SK-N-SH treated with all-trans-retinoic acid at 6 μM for 48 hours (cell line): Measurements from ENCODE around the gene COQ10A.

ENCODE experiments used
- CREB5 ChIP-seq: fragments of 250-450 bp; sonication (Bioruptor Pico); IDR thresholded peaks from 2 replicates; pipeline ENCODE4 v1.5.1; 2020; ENCODE audit warnings: low read depth, mild to moderate bottlenecking, moderate library complexity
- GLIS3 ChIP-seq: fragments of 250-450 bp; sonication (Bioruptor Pico); IDR thresholded peaks from 2 replicates; pipeline ENCODE4 v1.5.0; 2020; ENCODE audit warnings: mild to moderate bottlenecking, moderate library complexity
- PATZ1 ChIP-seq: fragments of 250-450 bp; sonication (Bioruptor Pico); IDR thresholded peaks from 2 replicates; pipeline ENCODE4 v1.8.0; 2020; ENCODE audit warnings: mild to moderate bottlenecking, moderate library complexity, borderline replicate concordance
- TOX ChIP-seq: fragments of 250-450 bp; sonication (Bioruptor Pico); IDR thresholded peaks from 2 replicates; pipeline ENCODE4 v1.8.0; 2021; ENCODE audit warnings: mild to moderate bottlenecking, moderate library complexity, borderline replicate concordance

GRCh38 chr12:56247923-56248322 is 18.8 kb upstream of the COQ10A start:
- TF ChIP-seq TOX (CRISPR knock-in tag) (no peak), PATZ1 (CRISPR knock-in tag) (no peak), GLIS3 (no peak), CREB5 (CRISPR knock-in tag) (no peak)
